GM12801 (cell line): ENCODE results near the gene SIK2.

Experiments used
- CTCF ChIP-seq: IDR thresholded peaks from one replicate; pipeline ENCODE4 v1.5.1; 2011; ENCODE audit warnings: control low read depth; ENCODE audit not compliant: insufficient read length; ENCODE audit errors: extremely low read depth

SIK2 gene

GRCh38 chr11:111759376-111759775 lies 157.1 kb downstream of the SIK2 start:
- no peak for TF ChIP-seq CTCF

- TF ChIP-seq CTCF: no peak
Observed at GRCh38 chr11:111759778-111760407, 157.6 kb downstream of the SIK2 start.

- TF ChIP-seq CTCF: no peak
Observed at GRCh38 chr11:111761036-111761435, 158.8 kb downstream of the SIK2 start.

GRCh38 chr11:111762526-111762925 lies 160.3 kb downstream of the SIK2 start:
- no peak for TF ChIP-seq CTCF

- no peak for TF ChIP-seq CTCF
Observed at GRCh38 chr11:111762981-111763643, 160.9 kb downstream of the SIK2 start.

- no peak for TF ChIP-seq CTCF
Observed at GRCh38 chr11:111764621-111765020, 162.4 kb downstream of the SIK2 start.

GRCh38 chr11:111765320-111765983 lies 163.2 kb downstream of the SIK2 start:
- no peak for TF ChIP-seq CTCF
